GM18951 (cell line): ENCODE data around the gene INTS14.
A peak's percentile ranks its signal among the peaks of the same experiment; 100 is the strongest.

Experiments used
- POLR2A ChIP-seq: IDR thresholded peaks from 4 replicates; pipeline ENCODE4 v1.6.1; 2011; ENCODE audit warnings: mild to moderate bottlenecking; ENCODE audit not compliant: insufficient read length, insufficient read depth; ENCODE audit errors: extremely low read depth
- in situ Hi-C: fragments of 300-500 bp; cut with MboI; formaldehyde crosslinking; loops from one replicate; pipeline ENCODE4 v1.12.0; 2022; ENCODE audit warnings: low sequenced_read_pairs, mixed read lengths, inconsistent platforms; ENCODE audit not compliant: unreplicated experiment

Gene INTS14

DNA sequence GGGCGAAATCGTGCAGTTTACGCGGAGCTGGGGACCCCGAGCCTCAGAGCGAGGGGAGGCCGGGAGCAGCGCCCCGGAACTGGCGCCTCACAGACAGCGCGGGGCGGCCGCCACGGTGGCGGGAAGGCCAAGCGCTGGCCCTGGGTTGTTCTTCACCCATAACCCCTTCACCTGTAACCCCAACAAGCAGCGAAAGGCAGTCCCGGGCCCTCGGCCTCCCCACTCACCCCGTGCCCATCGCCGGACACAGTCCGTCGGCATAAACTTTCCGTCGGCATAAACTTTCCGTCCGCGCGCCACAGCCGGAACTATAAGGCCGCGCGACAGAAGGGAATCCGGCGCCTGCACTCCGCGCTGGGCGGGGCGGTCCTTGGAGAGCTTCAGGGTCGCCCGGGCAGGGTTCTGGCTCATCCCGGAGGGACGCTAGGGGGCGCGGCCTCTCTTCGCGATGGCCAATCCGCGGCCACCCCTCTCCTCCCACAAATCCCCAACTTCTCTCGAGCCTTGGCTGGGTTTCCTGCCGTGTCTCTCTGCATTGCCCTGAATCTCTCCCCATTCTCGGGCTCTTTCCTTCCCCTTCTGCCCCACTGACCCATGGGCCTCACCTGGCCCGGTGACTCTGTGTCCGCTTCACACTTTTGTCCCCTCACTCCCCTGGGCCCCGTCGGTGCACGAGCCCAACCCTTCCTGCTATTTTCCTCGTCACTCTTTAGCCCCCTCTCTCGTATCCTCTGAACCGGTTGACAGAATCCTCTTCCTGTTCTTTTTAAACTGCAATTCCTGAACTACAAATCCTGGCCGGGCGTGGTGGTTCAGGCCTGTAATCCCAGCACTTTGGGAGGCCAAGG lies at the start of gene INTS14:
TSS of gene INTS14 (minus strand) at position 261 of the 848 bp plus-strand sequence. CDS start 3,751 bp downstream, outside the sequence.
- peak; percentile 91 for TF ChIP-seq POLR2A
- in situ Hi-C loops: no loop called here

GRCh38 chr15:65659502-65660052 lies 48.6 kb upstream of the INTS14 start:
- TF ChIP-seq POLR2A: no peak
- in situ Hi-C loops: no loop called here

- no peak for TF ChIP-seq POLR2A
- in situ Hi-C loops: no loop called here
Observed at GRCh38 chr15:65655457-65655856, 44.5 kb upstream of the INTS14 start.

- in situ Hi-C loops: no loop called here
- TF ChIP-seq POLR2A: no peak
Observed at GRCh38 chr15:65655026-65655425, 44.1 kb upstream of the INTS14 start.

- in situ Hi-C loops: no loop called here
- TF ChIP-seq POLR2A: no peak
Observed at GRCh38 chr15:65653801-65654521, 43.0 kb upstream of the INTS14 start.

- in situ Hi-C loops: no loop called here
- TF ChIP-seq POLR2A: no peak
Observed at GRCh38 chr15:65653341-65653740, 42.4 kb upstream of the INTS14 start.

DNA sequence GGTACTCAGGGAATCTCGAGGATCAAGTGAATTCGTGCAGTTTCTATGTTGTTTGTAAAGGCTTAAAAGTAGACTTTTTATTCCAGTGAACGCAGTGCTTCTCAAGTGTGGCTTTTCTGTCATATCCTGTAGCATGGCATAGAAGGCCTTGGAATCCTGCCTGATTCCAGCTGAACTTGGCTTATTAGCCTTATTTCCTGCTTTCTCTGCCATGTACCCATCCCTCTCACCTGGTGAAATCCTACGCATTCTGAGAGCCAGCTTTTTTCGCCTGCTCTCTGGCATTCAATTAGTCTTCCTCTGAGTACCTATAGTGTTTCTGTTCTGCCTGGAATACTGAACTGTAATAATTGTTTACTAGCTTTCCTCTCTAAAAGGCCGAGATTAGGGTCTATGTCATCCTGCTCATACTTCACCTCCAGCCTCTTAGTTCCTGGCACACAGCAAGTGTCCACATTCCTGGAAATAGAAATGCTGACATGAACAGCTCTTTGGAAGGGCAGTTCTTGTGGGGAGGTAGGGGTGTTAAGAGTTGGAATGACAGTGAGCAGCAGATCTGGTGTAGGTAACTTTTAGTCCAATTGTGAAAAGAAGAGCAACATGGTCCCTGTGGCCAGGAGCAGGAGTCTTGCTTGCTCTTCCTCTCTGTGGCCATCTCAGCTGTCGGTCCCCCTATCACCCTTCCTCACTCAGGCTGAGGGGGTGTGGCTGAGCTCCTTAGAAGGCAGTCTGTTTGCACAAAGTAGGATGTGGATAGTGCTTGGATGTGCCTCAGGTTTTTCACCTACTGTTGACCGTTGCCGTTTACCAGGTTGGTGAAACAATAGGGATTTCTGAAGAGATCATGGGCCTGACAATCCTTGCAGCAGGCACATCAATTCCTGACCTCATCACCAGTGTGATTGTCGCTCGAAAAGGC lies 41.2 kb upstream of the INTS14 start:
- no peak for TF ChIP-seq POLR2A
- in situ Hi-C loops: no loop called here

- no peak for TF ChIP-seq POLR2A
- in situ Hi-C loops: no loop called here
Observed at GRCh38 chr15:65651042-65651322, 40.1 kb upstream of the INTS14 start.

DNA sequence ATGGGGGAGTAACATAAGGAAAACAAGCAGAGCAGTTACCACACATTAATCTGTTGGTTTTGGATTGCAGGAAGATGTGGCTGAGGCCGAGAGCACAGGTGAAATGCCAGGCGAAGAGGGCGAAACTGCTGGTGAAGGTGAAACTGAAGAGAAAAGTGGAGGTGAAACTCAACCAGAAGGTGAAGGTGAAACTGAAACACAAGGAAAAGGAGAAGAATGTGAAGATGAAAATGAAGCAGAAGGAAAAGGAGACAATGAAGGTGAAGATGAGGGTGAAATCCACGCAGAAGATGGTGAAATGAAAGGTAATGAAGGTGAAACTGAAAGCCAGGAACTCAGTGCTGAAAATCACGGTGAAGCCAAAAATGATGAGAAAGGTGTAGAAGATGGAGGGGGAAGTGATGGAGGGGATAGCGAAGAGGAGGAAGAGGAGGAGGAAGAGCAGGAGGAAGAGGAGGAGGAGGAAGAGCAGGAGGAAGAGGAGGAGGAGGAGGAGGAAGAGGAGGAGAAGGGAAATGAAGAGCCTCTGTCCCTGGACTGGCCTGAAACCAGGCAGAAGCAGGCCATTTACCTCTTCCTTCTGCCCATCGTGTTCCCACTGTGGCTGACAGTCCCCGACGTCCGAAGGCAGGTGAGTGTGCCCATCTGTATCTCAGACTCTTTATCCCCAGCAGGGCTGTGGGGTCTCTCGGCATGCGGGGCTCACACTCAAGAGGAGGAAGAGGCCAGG lies 39.5 kb upstream of the INTS14 start:
- in situ Hi-C loops: no loop called here
- no peak for TF ChIP-seq POLR2A

DNA sequence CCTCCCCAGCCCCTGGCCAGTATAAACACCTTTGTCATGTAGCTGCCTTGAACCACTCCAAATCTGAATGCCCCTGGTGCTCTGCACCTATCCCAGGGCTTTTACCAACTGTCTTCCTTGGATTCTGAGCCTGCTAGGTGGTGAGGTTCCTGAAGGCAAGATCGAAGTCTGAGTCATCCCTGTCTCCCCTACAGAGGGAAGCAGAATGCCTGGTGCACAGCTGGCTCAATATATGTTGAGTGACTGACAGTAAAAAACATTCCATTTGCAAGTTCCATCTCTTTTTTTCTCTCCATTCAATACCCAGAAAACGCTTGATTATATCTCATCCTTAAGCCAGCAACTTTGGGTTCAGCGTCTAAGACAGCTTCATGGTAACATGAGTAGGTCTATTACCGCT lies 35.6 kb upstream of the INTS14 start:
- TF ChIP-seq POLR2A: no peak
- in situ Hi-C loops: no loop called here

- in situ Hi-C loops: no loop called here
Observed at GRCh38 chr15:65645392-65645791, 34.5 kb upstream of the INTS14 start.

DNA sequence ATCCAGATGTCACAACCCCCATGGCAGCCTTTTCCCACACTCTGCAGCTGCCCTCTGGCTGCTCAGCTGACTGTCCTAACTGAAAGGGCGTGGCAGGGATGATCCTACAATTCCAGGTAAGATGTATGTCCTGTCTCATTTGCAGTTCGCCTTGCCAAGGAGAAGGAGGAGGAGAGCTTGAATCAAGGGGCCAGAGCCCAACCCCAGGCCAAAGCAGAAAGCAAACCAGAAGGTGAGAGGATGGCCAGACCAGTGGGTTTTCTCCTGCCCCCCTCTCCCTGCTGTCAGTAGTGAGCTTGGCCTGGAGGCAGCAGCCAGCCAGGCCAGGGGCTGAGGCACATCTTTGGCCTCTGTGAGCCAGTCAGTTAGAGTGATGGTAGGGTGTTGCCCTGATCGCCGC lies 33.4 kb upstream of the INTS14 start:
- in situ Hi-C loops: no loop called here
- TF ChIP-seq POLR2A: no peak

More at GRCh38 chr15:65645392-65645791, 34.5 kb upstream of the INTS14 start:
- no peak for TF ChIP-seq POLR2A

DNA sequence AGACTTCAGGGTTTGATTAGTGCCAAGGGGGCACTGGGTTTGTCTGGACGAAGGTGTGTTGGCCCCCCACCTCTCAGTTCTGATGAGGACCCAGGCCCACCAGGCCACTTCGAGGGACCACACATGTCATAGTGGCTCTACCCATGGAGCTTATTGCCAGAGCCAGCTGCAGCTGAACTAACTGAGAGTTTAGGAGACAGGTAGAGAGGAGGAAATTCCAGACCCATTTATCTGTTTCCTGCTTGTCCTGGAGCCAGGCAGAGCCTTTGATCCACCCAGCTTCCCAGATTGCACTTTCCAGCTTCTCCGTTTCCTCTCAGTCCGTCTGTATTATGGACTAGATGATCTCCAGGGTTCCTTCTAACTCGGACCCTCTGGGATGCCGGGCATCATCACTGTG lies 31.7 kb upstream of the INTS14 start:
- TF ChIP-seq POLR2A: no peak
- in situ Hi-C loops: no loop called here
